GM18519 (cell line): ENCODE results near the gene PDXP.
A peak's percentile ranks its signal among the peaks of the same experiment; 100 is the strongest.
"Not testable (repeated sequence)": the region's sequence is repeated elsewhere in the genome, so short reads cannot be mapped to it uniquely, and the experiment has no call there.

Source experiments
- ATAC-seq: cut with Tn5 transposase; IDR thresholded peaks from one replicate; pipeline ENCODE4 v1.9.1; 2021; ENCODE audit warnings: mild to moderate bottlenecking, moderate library complexity; ENCODE audit not compliant: unreplicated experiment, low FRiP score

The PDXP gene

DNA sequence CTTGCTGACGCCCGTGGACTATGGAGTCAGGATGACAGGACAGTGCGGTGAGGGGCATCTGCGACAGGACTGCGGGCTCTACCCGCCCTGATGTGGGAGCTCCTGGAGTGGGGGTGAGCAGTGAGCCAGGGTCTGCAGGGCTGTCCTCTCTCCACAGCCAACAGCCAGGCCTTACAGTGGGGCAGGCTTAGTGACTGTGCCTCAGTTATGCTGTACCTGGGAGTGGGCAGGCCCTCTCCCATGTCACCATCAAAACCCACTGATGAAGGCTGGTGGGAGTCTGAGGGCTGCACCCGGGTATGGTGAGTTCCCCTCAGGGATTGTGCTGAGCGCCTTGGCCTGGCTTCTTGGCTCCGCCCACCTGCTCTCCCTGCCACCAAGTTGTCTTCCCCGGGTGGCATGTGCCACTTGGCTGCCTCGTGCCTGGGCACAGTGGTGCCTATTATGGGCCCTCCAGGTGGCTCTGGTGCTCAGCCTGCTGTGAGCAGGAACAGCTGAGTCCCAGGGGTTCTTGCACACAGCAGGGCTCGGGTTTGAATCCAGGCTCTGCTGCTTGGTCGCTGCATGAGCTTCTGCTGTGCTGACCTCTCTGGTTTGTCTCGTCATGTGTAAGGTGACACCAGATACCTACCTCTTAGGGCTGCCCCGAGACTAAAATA lies 34.2 kb downstream of the PDXP start:
- ATAC-seq, result no peak

DNA sequence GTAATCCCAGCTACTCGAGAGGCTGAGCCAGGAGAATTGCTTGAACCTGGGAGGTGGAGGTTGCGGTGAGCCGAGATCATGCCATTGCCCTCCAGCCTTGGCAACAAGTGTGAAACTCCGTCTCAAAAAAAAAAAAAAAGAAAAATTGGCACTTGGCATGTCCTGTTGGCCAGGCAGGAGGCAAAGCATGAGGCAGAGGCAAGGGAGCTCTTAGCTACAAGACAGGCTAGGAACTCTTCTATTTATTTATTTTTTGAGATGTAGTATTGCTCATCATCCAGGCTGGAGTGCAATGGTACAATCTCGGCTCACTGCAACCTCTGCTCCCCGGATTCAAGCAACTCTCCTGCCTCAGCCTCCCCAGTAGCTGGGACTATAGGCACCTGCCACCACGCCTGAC lies 35.6 kb downstream of the PDXP start:
- ATAC-seq, result not testable (repeated sequence)

DNA sequence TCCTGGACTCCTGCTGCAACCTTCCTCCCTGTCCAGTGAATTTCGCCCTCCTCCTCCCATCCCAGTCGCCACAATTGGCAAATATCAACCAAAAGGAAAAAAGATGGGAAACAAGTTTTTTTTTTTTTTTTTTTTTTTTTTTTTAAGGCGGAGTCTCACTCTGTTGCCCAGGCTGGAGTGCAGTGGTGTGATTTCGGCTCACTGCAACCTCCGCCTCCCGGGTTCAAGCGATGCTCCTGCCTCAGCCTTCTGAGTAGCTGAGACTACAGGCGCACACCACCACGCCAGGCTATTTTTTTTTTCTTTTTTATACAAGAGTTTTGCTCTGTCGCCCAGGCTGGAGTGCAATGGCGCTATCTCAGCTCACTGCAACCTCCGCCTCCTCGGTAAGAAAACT lies 37.7 kb downstream of the PDXP start:
- ATAC-seq, result not testable (repeated sequence)

GRCh38 chr22:37696657-37697537 lies 38.4 kb downstream of the PDXP start, which contains the start of gene TRIOBP:
Gene TRIOBP, plus strand, starts transcription at chr22:37697048. Its CDS starts 4,318 bp downstream, at chr22:37701366.
- ATAC-seq, result peak; percentile 65

DNA sequence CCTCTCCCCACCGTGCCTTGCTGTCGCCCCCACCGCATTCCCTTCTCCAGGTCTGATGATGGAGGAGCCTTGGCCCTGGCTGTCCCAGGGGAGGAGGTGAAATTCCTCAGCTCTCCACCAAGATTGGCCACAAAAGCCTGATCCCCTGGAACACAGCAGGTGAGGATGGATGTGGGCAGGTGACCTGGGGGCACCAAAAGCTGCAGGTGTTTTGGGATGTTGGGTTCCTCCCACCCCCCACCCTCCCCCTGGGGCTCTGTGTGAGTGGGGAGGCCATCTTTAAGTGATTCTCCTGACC lies 39.0 kb downstream of the PDXP start:
- ATAC-seq, result no peak

- ATAC-seq, result no peak
Measured at GRCh38 chr22:37701141-37701786, 42.7 kb downstream of the PDXP start.

DNA sequence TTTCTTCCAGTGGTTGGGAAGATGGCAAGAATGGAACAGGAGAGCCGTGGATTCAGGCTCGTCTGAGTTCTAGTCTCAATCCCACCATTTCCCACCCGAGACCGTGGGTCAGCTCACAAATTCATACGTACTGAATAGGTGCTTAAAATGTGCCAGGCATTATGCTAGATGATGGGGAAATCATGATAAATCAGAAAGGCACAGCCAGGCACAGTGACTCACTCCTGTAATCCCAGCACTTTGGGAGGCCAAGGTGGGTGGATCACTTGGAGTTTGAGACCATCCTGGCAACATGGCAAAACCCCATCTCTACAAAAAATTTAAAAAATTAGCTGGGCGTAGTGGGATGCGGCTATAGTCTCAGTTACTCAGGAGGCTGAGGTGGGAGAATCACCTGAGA lies 45.4 kb downstream of the PDXP start:
- no peak for ATAC-seq

DNA sequence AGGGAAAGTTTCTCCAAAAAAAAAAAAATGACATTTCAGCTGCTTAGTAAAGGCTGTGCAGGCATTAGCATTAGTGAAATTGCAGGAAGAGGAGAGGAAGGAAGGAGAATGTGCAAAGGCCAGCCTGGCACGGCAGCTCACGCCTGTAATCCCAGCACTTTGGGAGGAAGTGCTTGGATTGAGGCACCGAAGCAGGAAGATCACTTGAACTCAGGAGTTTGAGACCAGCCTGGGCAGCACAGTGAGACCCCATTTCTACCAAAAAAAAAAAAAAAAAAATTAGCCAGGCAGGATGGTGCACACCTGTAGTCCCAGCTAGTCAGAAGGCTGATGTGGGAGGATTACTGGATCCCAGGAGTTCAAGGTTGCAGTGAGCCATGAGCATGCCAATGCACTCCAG lies 46.1 kb downstream of the PDXP start:
- ATAC-seq, result no peak

DNA sequence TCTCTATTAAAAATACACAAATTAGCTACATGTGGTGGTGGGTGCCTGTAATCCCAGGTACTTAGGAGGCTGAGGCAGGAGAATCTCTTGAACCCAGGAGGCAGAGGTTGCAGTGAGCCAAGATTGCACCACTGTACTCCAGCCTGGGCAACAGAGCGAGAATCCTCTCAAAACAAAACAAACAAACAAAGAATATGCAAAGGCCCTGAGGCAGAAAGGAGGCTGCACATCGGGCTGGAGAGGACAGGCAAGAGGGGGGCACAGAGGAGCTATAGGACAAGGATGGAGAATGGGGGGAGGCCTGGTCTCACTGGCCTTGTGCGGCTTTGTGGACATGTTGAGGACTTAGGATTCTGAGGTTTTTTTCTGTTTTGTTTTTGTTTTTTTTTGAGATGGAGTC lies 46.7 kb downstream of the PDXP start:
- no peak for ATAC-seq

- ATAC-seq, result no peak
Measured at GRCh38 chr22:37708580-37709444, 50.3 kb downstream of the PDXP start.

DNA sequence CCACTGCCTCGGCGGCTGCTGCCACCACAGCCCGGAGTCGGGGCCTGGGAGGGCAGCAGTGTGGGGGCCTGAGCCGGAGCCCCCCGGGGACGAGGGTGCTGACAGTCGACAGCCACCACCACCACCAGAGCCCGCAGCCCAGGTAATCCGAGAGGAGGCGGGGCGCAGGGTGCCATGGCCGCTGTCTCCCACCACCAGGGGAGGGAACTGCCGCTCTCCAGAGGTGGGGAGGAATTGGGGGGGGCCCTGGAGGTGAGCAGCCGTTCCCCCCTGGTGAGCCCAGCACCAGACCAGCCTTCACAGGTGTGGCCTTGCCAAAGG lies 50.9 kb downstream of the PDXP start:
- no peak for ATAC-seq

DNA sequence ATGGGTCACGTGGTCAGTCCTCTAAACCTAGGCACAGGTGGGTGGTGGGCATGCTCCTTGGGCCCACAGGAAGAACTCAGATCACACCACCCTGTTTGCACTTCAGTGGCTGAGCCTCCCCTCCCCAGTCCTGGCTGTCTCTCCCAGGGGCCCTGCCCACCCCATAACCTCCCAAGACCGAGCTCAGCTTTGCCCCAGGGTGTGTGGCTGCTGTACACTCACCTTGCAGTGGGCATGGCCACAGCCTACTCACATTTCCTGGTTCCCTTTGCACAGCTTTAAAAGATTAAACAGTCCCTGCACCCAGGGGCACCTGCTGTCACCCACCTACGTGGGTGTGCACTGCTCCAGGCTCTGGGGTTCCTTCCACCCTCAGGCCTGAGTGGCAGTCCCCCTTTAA lies 52.2 kb downstream of the PDXP start:
- ATAC-seq, result no peak

DNA sequence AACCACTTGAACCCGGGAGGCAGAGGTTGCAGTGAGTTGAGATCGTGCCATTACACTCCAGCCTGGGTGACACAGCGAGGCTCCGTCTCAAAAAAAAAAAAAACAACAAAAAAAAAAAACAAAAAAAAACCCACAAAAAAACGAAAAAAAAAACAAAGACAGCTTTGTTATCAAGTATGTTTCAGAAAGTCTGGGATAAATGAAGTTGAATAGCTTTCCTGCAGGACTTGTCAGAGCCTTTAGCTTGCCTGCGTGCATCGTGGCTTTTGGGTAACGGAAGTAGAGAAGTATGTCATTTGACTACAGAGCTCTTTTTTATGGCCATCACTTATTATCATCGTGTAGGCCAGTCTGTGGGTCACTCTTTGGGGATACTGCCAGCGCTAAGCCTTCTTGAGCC lies 53.0 kb downstream of the PDXP start:
- no peak for ATAC-seq

- ATAC-seq, result no peak
Measured at GRCh38 chr22:37713761-37714160, 55.2 kb downstream of the PDXP start.

DNA sequence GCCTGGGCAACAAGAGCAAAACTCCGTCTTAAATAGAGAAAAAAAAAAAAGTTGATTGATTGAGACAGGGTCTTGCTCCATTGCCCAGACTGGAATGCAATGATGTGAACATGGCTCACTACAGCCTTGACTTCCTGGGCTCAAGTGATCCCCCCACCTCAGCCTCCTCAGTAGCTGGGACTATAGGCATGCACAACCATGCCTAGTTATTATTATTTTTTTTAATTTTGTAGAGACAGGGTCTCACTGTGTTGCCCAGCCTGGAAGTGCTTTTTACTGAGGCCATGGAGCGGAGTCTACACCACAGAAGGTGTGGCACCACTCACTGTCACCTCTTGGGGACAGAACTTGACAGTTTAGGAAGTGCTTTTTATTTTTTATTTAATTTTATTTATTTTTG lies 56.1 kb downstream of the PDXP start:
- no peak for ATAC-seq

- ATAC-seq, result no peak
Measured at GRCh38 chr22:37715760-37716159, 57.2 kb downstream of the PDXP start.
